PC-3 (cell line): ENCODE measurements around the gene CDH13. TPM values are rescaled to one million over a fixed set of nuclear protein-coding genes. Genes with fewer than 3 reads are reported as not detected.

Source experiments
- ATAC-seq: fragments of 200-7000 bp; cut with Tn5 transposase; 2 replicates; pipeline ENCODE4 v1.9.1; 2020; ENCODE audit warnings: mild to moderate bottlenecking, moderate library complexity
- BruUV-seq: library from RNA; stranded (reverse); fragments of 400-500 nt; replicated peaks from 2 replicates; lab custom pipeline; 2021; lab: Mats Ljungman, UMichigan
- CTCF ChIA-PET: fragments of 300-600 bp; sonication (Branson Sonifier 250); formaldehyde crosslinking; loops from one replicate; lab custom pipeline; 2022; ENCODE audit warnings: antibody characterized with exemption; lab: Charles Lee
- POLR2A ChIA-PET: fragments of 300-600 bp; sonication (Branson Sonifier 250); formaldehyde crosslinking; loops from one replicate; lab custom pipeline; 2022; ENCODE audit warnings: antibody characterized with exemption; ENCODE audit not compliant: unreplicated experiment; lab: Charles Lee
- DNase-seq: peaks from one replicate; pipeline ENCODE4 v3.0.0-alpha.2; 2015
- H2AFZ ChIP-seq: fragments of 300-600 bp; sonication (generic); 2 replicates; pipeline ENCODE4 v1.6.0; 2016; ENCODE audit warnings: antibody characterized with exemption, low read length
- H3F3A ChIP-seq: fragments of 300-600 bp; sonication (generic); one replicate; pipeline ENCODE4 v1.6.0; 2017; ENCODE audit warnings: antibody characterized with exemption, low read length, control low read depth, mild to moderate bottlenecking; ENCODE audit not compliant: unreplicated experiment
- H3K27ac ChIP-seq: fragments of 300-600 bp; sonication (generic); 2 replicates; pipeline ENCODE4 v1.5.1; 2016; ENCODE audit warnings: mild to moderate bottlenecking, low read length
- H3K27me3 ChIP-seq: fragments of 300-600 bp; sonication (generic); 2 replicates; pipeline ENCODE4 v1.6.1; 2016; ENCODE audit warnings: low read length, mixed read lengths
- H3K36me3 ChIP-seq: fragments of 300-600 bp; sonication (generic); 2 replicates; pipeline ENCODE4 v1.6.1; 2016; ENCODE audit warnings: low read depth, mixed run types, low read length, mixed read lengths
- H3K4me1 ChIP-seq: fragments of 300-600 bp; sonication (generic); 2 replicates; pipeline ENCODE4 v1.5.1; 2016; ENCODE audit warnings: low read length; ENCODE audit not compliant: insufficient read depth
- H3K4me2 ChIP-seq: fragments of 300-600 bp; sonication (generic); 2 replicates; pipeline ENCODE4 v1.6.0; 2016; ENCODE audit warnings: low read length
- H3K4me3 ChIP-seq: fragments of 300-600 bp; sonication (generic); 2 replicates; pipeline ENCODE4 v1.5.1; 2016; ENCODE audit warnings: mild to moderate bottlenecking, low read length, mixed read lengths
- H3K79me2 ChIP-seq: fragments of 300-600 bp; sonication (generic); 2 replicates; pipeline ENCODE4 v1.6.1; 2017; ENCODE audit warnings: low read length, mixed read lengths
- H3K9ac ChIP-seq: fragments of 300-600 bp; sonication (generic); 2 replicates; pipeline ENCODE4 v1.6.0; 2016; ENCODE audit warnings: mild to moderate bottlenecking, low read length
- H3K9me2 ChIP-seq: fragments of 300-600 bp; sonication (generic); replicated peaks from 2 replicates; pipeline ENCODE4 v1.6.1; 2016; ENCODE audit warnings: mixed run types, low read length, mixed read lengths
- H3K9me3 ChIP-seq: fragments of 300-600 bp; sonication (generic); 2 replicates; pipeline ENCODE4 v1.6.1; 2016; ENCODE audit warnings: low read length, mixed read lengths
- H4K20me1 ChIP-seq: fragments of 300-600 bp; sonication (generic); 2 replicates; pipeline ENCODE4 v1.6.1; 2016; ENCODE audit warnings: low read length, mixed read lengths
- EZH2 ChIP-seq: fragments of 300-600 bp; sonication (generic); IDR thresholded peaks from one replicate; pipeline ENCODE4 v1.6.1; 2017; ENCODE audit warnings: antibody characterized with exemption, mild to moderate bottlenecking, low read length; ENCODE audit not compliant: unreplicated experiment
- EZH2phosphoT487 ChIP-seq: fragments of 300-600 bp; sonication (generic); IDR thresholded peaks from 2 replicates; pipeline ENCODE4 v1.6.1; 2018; ENCODE audit warnings: mild to moderate bottlenecking, antibody characterized with exemption, low read length, borderline replicate concordance
- intact Hi-C: fragments of 100-400 bp; cut with micrococcal nuclease; formaldehyde crosslinking; loops from 2 replicates; pipeline ENCODE4 v1.9.0; 2023
- total RNA-seq: library from RNA; depleted of rRNA; stranded (reverse); fragments of >200 nt; gene quantifications from 2 replicates; pipeline ENCODE4 v1.2.3, GENCODE V29; 2014
- TF ChIP-seq, protein P1 (sequence below): fragments of 300-600 bp; sonication (generic); conservative IDR thresholded peaks from 2 replicates; pipeline ENCODE4 v1.5.1; 2017; ENCODE audit warnings: antibody characterized with exemption, low read depth, mild to moderate bottlenecking, low read length

CDH13 gene
- total RNA-seq, 1 experiment from 2014 or later: 0.36 TPM

DNA sequence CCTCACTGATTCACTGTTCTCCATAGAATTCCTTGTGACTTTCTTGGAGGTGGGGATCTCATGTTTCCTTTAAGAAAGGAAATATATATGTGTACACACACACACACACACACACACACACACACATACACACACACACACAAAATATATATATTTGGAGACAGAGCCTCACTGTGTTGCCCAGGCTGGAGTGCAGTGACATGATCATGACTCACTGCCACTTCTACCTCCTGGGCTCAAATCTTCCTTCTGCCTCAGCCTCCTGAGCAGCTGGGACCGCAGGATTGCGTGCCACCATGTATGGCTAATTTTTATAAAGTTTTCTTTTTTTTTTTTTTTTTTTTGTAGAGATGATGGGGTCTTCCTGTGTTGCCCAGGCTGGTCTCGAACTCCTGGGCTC lies 45.9 kb downstream of the CDH13 start:
- no peak overlapping the region for H3K4me3 ChIP-seq
- H3K79me2 ChIP-seq: no peaks in the 10 kb centered on the region
- H2AFZ ChIP-seq: no peak overlapping the region
- peaks cover 20% of the 10 kb centered on the region for H3K27me3 ChIP-seq
- H3K4me1 ChIP-seq: no peaks in the 10 kb centered on the region
- H3F3A ChIP-seq: no peaks in the 10 kb centered on the region
- TF ChIP-seq, protein P1, sequence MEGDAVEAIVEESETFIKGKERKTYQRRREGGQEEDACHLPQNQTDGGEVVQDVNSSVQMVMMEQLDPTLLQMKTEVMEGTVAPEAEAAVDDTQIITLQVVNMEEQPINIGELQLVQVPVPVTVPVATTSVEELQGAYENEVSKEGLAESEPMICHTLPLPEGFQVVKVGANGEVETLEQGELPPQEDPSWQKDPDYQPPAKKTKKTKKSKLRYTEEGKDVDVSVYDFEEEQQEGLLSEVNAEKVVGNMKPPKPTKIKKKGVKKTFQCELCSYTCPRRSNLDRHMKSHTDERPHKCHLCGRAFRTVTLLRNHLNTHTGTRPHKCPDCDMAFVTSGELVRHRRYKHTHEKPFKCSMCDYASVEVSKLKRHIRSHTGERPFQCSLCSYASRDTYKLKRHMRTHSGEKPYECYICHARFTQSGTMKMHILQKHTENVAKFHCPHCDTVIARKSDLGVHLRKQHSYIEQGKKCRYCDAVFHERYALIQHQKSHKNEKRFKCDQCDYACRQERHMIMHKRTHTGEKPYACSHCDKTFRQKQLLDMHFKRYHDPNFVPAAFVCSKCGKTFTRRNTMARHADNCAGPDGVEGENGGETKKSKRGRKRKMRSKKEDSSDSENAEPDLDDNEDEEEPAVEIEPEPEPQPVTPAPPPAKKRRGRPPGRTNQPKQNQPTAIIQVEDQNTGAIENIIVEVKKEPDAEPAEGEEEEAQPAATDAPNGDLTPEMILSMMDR: no peak
- TF ChIP-seq EZH2: no peak
- TF ChIP-seq EZH2phosphoT487: no peak
- no TSS peak for BruUV-seq
- no peaks in the 10 kb centered on the region for H4K20me1 ChIP-seq
- DNase-seq (peak; percentile 20), ATAC-seq (no peak)
- H3K9me3 ChIP-seq: no peaks in the 10 kb centered on the region
- intact Hi-C loops: no loop called here
- POLR2A ChIA-PET: no interaction called here
- no peak overlapping the region for H3K4me2 ChIP-seq
- H3K9me2 ChIP-seq: no peaks in the 10 kb centered on the region
- no peak overlapping the region for H3K9ac ChIP-seq
- CTCF ChIA-PET: no interaction called here
- no peaks in the 10 kb centered on the region for H3K36me3 ChIP-seq
- H3K27ac ChIP-seq: no peak overlapping the region

- Histone ChIP-seq H3K27ac (no peak overlapping the region), H3K4me3 (no peak overlapping the region), H4K20me1 (no peaks in the 10 kb centered on the region), H3K27me3 (peaks cover 4% of the 10 kb centered on the region; the same call in 1 of the 2 replicates), H3K9me2 (no peaks in the 10 kb centered on the region), H3K4me1 (no peaks in the 10 kb centered on the region), H2AFZ (no peak overlapping the region), H3K36me3 (no peaks in the 10 kb centered on the region), H3K4me2 (no peak overlapping the region), H3K9me3 (no peaks in the 10 kb centered on the region), H3K9ac (no peak overlapping the region), H3K79me2 (no peaks in the 10 kb centered on the region), H3F3A (no peaks in the 10 kb centered on the region)
- intact Hi-C loops: no loop called here
- DNase-seq: no peak
- POLR2A ChIA-PET: no interaction called here
- TF ChIP-seq EZH2 (no peak), EZH2phosphoT487 (no peak)
- TF ChIP-seq, protein P1: no peak
- ATAC-seq: no peak
- CTCF ChIA-PET: no interaction called here
- no TSS peak for BruUV-seq
Measured at GRCh38 chr16:82675300-82675699, 48.5 kb downstream of the CDH13 start.

DNA sequence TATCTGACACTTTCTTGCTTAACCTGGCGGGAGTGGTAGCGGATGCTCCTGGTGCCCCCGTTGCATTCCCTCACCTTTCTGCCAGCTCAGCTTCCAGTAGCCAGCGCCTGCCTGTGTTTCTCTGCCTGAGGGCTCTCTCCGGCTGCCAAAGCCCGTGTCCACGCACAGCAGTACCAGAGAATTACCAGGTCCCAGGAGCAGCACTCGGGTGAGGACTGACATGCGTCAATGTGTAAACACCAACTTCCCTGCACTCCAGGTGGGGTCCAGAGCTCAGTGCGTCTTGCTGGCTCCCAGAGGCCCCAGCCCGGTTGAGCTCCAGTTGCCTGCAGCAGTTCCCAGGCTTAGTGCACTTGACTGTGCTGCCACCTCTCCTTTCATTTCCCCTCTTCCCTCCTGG lies 54.8 kb downstream of the CDH13 start:
- no peaks in the 10 kb centered on the region for H4K20me1 ChIP-seq
- no peak overlapping the region for H3K9ac ChIP-seq
- H3K9me3 ChIP-seq: no peaks in the 10 kb centered on the region
- H3K4me1 ChIP-seq: peaks cover 13% of the 10 kb centered on the region
- peak; percentile 67 for DNase-seq
- H2AFZ ChIP-seq: no peak overlapping the region
- TF ChIP-seq EZH2phosphoT487 (no peak), EZH2 (no peak)
- TF ChIP-seq, protein P1: no peak
- no peaks in the 10 kb centered on the region for H3K36me3 ChIP-seq
- H3K27ac ChIP-seq: peak overlapping the region; percentile 34
- no peaks in the 10 kb centered on the region for H3K79me2 ChIP-seq
- H3K4me3 ChIP-seq: no peak overlapping the region
- intact Hi-C loops: no loop called here
- peak; percentile 43 for ATAC-seq
- peak overlapping the region; percentile 53 for H3K4me2 ChIP-seq
- no peaks in the 10 kb centered on the region for H3K9me2 ChIP-seq
- H3K27me3 ChIP-seq: no peaks in the 10 kb centered on the region
- H3F3A ChIP-seq: no peaks in the 10 kb centered on the region
- no TSS peak for BruUV-seq
- CTCF ChIA-PET: interaction anchor here (0.5 kb wide), 1 partner anchor 51 kb away, joined by 4 read pairs; no protein-coding TSS in a partner anchor
- POLR2A ChIA-PET: no interaction called here
